ENCODE data around the gene ZNF644. TPM values are rescaled to one million over a fixed set of nuclear protein-coding genes. Genes with fewer than 3 reads are reported as not detected.

ZNF644 gene
- total RNA-seq, 2 experiments from 2014 or later: 41.6 to 44.7 TPM

- Mint-ChIP-seq H3K4me3 (no peak overlapping the region), H3K9me3 (peaks cover 8% of the 10 kb centered on the region), H3K27ac (peak overlapping the region; percentile 7), H3K27me3 (no peaks in the 10 kb centered on the region), H3K36me3 (peaks cover 55% of the 10 kb centered on the region), H3K4me1 (peaks cover 60% of the 10 kb centered on the region)
- DNase-seq: no peak
Measured at GRCh38 chr1:91012196-91012595, 9.6 kb downstream of the ZNF644 start.

GRCh38 chr1:91011726-91012125, 10.1 kb downstream of the ZNF644 start:
- Mint-ChIP-seq H3K27ac (no peak overlapping the region), H3K4me3 (no peak overlapping the region), H3K9me3 (peaks cover 10% of the 10 kb centered on the region), H3K4me1 (peaks cover 58% of the 10 kb centered on the region), H3K36me3 (peaks cover 57% of the 10 kb centered on the region), H3K27me3 (no peaks in the 10 kb centered on the region)
- no peak for DNase-seq

GRCh38 chr1:91007827-91008226, 14.0 kb downstream of the ZNF644 start:
- H3K9me3 Mint-ChIP-seq: peaks cover 37% of the 10 kb centered on the region
- no peak overlapping the region for H3K27ac Mint-ChIP-seq
- no peak overlapping the region for H3K4me3 Mint-ChIP-seq
- no peaks in the 10 kb centered on the region for H3K27me3 Mint-ChIP-seq
- DNase-seq: no peak
- peaks cover 71% of the 10 kb centered on the region for H3K36me3 Mint-ChIP-seq
- peaks cover 57% of the 10 kb centered on the region for H3K4me1 Mint-ChIP-seq

- H3K4me1 Mint-ChIP-seq: peaks cover 54% of the 10 kb centered on the region
Measured at GRCh38 chr1:91007092-91007491, 14.7 kb downstream of the ZNF644 start.

GRCh38 chr1:91006113-91006908, 15.5 kb downstream of the ZNF644 start:
- Mint-ChIP-seq H3K4me3 (no peak overlapping the region), H3K36me3 (peaks cover 77% of the 10 kb centered on the region), H3K27me3 (no peaks in the 10 kb centered on the region), H3K27ac (peak overlapping the region; percentile 60), H3K9me3 (peaks cover 42% of the 10 kb centered on the region), H3K4me1 (peaks cover 55% of the 10 kb centered on the region)
- DNase-seq: no peak

More at GRCh38 chr1:91007092-91007491, 14.7 kb downstream of the ZNF644 start:
- H3K27ac Mint-ChIP-seq: peak overlapping the region; percentile 60
- DNase-seq: no peak
- H3K4me3 Mint-ChIP-seq: no peak overlapping the region
- H3K27me3 Mint-ChIP-seq: no peaks in the 10 kb centered on the region
- H3K36me3 Mint-ChIP-seq: peaks cover 74% of the 10 kb centered on the region
- H3K9me3 Mint-ChIP-seq: peaks cover 38% of the 10 kb centered on the region

- Mint-ChIP-seq H3K27me3 (no peaks in the 10 kb centered on the region), H3K4me3 (no peak overlapping the region)
Measured at GRCh38 chr1:91005285-91005684, 16.6 kb downstream of the ZNF644 start.

GRCh38 chr1:91004145-91004544, 17.7 kb downstream of the ZNF644 start:
- Mint-ChIP-seq H3K4me1 (peaks cover 63% of the 10 kb centered on the region), H3K4me3 (no peak overlapping the region)

More at GRCh38 chr1:91005285-91005684, 16.6 kb downstream of the ZNF644 start:
- peaks cover 78% of the 10 kb centered on the region for H3K36me3 Mint-ChIP-seq
- H3K27ac Mint-ChIP-seq: no peak overlapping the region
- peaks cover 58% of the 10 kb centered on the region for H3K4me1 Mint-ChIP-seq
- no peak for DNase-seq
- peaks cover 48% of the 10 kb centered on the region for H3K9me3 Mint-ChIP-seq

GRCh38 chr1:90996742-90997413, 25.0 kb downstream of the ZNF644 start:
- H3K4me1 Mint-ChIP-seq: peaks cover 59% of the 10 kb centered on the region
- peaks cover 41% of the 10 kb centered on the region for H3K9me3 Mint-ChIP-seq
- H3K27ac Mint-ChIP-seq: no peak overlapping the region
- no peak for DNase-seq
- no peaks in the 10 kb centered on the region for H3K27me3 Mint-ChIP-seq
- no peak overlapping the region for H3K4me3 Mint-ChIP-seq
- peaks cover 92% of the 10 kb centered on the region for H3K36me3 Mint-ChIP-seq

More at GRCh38 chr1:91004145-91004544, 17.7 kb downstream of the ZNF644 start:
- H3K36me3 Mint-ChIP-seq: peaks cover 87% of the 10 kb centered on the region
- no peak overlapping the region for H3K27ac Mint-ChIP-seq
- no peak for DNase-seq
- H3K27me3 Mint-ChIP-seq: no peaks in the 10 kb centered on the region
- H3K9me3 Mint-ChIP-seq: peaks cover 56% of the 10 kb centered on the region

- H3K9me3 Mint-ChIP-seq: peaks cover 34% of the 10 kb centered on the region
- no peak overlapping the region for H3K27ac Mint-ChIP-seq
- peaks cover 54% of the 10 kb centered on the region for H3K4me1 Mint-ChIP-seq
- no peak for DNase-seq
- H3K36me3 Mint-ChIP-seq: peaks cover 95% of the 10 kb centered on the region
- H3K4me3 Mint-ChIP-seq: no peak overlapping the region
- no peaks in the 10 kb centered on the region for H3K27me3 Mint-ChIP-seq
Measured at GRCh38 chr1:90995311-90995894, 26.4 kb downstream of the ZNF644 start.

GRCh38 chr1:90994461-90994860, 27.4 kb downstream of the ZNF644 start:
- DNase-seq: no peak
- no peaks in the 10 kb centered on the region for H3K27me3 Mint-ChIP-seq
- peaks cover 94% of the 10 kb centered on the region for H3K36me3 Mint-ChIP-seq
- no peak overlapping the region for H3K4me3 Mint-ChIP-seq
- peaks cover 31% of the 10 kb centered on the region for H3K9me3 Mint-ChIP-seq
- H3K4me1 Mint-ChIP-seq: peaks cover 48% of the 10 kb centered on the region
- H3K27ac Mint-ChIP-seq: no peak overlapping the region

GRCh38 chr1:90993245-90993644, 28.6 kb downstream of the ZNF644 start:
- peaks cover 94% of the 10 kb centered on the region for H3K36me3 Mint-ChIP-seq
- no peak overlapping the region for H3K27ac Mint-ChIP-seq
- H3K4me3 Mint-ChIP-seq: no peak overlapping the region
- H3K9me3 Mint-ChIP-seq: peaks cover 35% of the 10 kb centered on the region
- peaks cover 43% of the 10 kb centered on the region for H3K4me1 Mint-ChIP-seq
- H3K27me3 Mint-ChIP-seq: no peaks in the 10 kb centered on the region
- DNase-seq: no peak

GRCh38 chr1:90990779-90991178, 31.1 kb downstream of the ZNF644 start:
- Mint-ChIP-seq H3K27me3 (no peaks in the 10 kb centered on the region), H3K36me3 (peaks cover 83% of the 10 kb centered on the region), H3K9me3 (peaks cover 39% of the 10 kb centered on the region), H3K4me3 (no peak overlapping the region), H3K27ac (no peak overlapping the region), H3K4me1 (peaks cover 52% of the 10 kb centered on the region)
- DNase-seq: no peak

- DNase-seq: no peak
- Mint-ChIP-seq H3K4me1 (peaks cover 50% of the 10 kb centered on the region), H3K4me3 (no peak overlapping the region), H3K9me3 (peaks cover 32% of the 10 kb centered on the region), H3K36me3 (peaks cover 78% of the 10 kb centered on the region), H3K27ac (no peak overlapping the region), H3K27me3 (no peaks in the 10 kb centered on the region)
Measured at GRCh38 chr1:90989990-90990389, 31.8 kb downstream of the ZNF644 start.

GRCh38 chr1:90989302-90989701, 32.5 kb downstream of the ZNF644 start:
- Mint-ChIP-seq H3K4me3 (no peak overlapping the region), H3K36me3 (peaks cover 71% of the 10 kb centered on the region), H3K9me3 (peaks cover 28% of the 10 kb centered on the region), H3K27ac (peak overlapping the region; percentile 46), H3K4me1 (peaks cover 43% of the 10 kb centered on the region), H3K27me3 (no peaks in the 10 kb centered on the region)
- DNase-seq: no peak

GRCh38 chr1:90987841-90988240, 34.0 kb downstream of the ZNF644 start:
- Mint-ChIP-seq H3K27ac (no peak overlapping the region), H3K9me3 (peaks cover 27% of the 10 kb centered on the region), H3K27me3 (no peaks in the 10 kb centered on the region), H3K4me3 (no peak overlapping the region), H3K36me3 (peaks cover 67% of the 10 kb centered on the region), H3K4me1 (peaks cover 42% of the 10 kb centered on the region)
- DNase-seq: no peak

All from activated naive CD8-positive, alpha-beta T cell treated with anti-CD3 and anti-CD28 coated beads for 36 hours (primary cell).